ENCODE results near the gene SSU72. TPM values are rescaled to one million over a fixed set of nuclear protein-coding genes. Genes with fewer than 3 reads are reported as not detected.

SSU72 gene
- total RNA-seq, 1 experiment from 2014 or later, result 96.2 TPM

DNA sequence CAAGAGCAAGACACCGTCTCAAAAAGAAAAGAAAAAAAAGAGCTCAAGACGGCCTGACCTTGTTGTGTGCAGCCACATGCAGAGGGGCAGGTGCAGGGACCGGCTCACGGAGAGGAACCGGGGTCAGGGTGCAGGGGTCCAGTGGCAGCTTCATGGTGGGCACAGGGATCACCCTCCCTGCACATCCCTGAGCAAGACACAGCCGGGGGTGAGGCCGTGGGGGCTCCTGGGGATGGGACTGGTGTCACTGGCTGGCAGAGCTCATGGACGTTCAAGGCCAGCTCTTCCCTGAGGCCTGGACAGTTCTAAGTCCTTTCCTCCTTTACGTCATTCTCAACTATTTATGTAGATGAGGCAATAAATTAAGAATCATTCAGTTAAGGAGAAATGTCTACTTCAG, 27.7 kb downstream of the SSU72 start:
- H3K9me3 Mint-ChIP-seq (ENCODE audit: unreplicated experiment), result no peaks in the 10 kb centered on the region
- no peaks in the 10 kb centered on the region for H3K27me3 Mint-ChIP-seq (ENCODE audit: insufficient read depth, unreplicated experiment)
- ChIA-PET POLR2A (no interaction called here), CTCF (interaction anchor here (0.6 kb wide), 1 partner anchor 132 kb away, joined by 3 read pairs; no protein-coding TSS in a partner anchor)
- BruUV-seq (replicated peaks), result no TSS peak
- Histone ChIP-seq H3K9me3 (no peaks in the 10 kb centered on the region), H3K4me1 (no peaks in the 10 kb centered on the region), H3K4me3 (ENCODE audit: low read depth, low read length) (no peak overlapping the region), H3K27me3 (replicated peaks; ENCODE audit: control insufficient read depth, insufficient read depth, low read length) (no peaks in the 10 kb centered on the region), H3K36me3 (ENCODE audit: control insufficient read depth, insufficient read depth, low read length) (no peaks in the 10 kb centered on the region; the same call in 1 of the 2 replicates)
- no peaks in the 10 kb centered on the region for H3K4me1 Mint-ChIP-seq (ENCODE audit: low read depth, unreplicated experiment)
- no peak overlapping the region for H3K27ac Mint-ChIP-seq (ENCODE audit: unreplicated experiment)
- TF ChIP-seq CTCF (IDR thresholded peaks at IDR 0.05; ENCODE audit: insufficient read depth in 1 of 2, low read depth in 1 of 2, low read length in 1 of 2, severe bottlenecking in 1 of 2, unreplicated experiment in 1 of 2), result no peak
- intact Hi-C loops (cut with micrococcal nuclease; ENCODE audit: unreplicated experiment), result no loop called here
- no peak overlapping the region for H3K4me3 Mint-ChIP-seq (ENCODE audit: unreplicated experiment)
- H3K36me3 Mint-ChIP-seq (ENCODE audit: insufficient read depth, unreplicated experiment), result peaks cover 28% of the 10 kb centered on the region
- no peak for DNase-seq

DNA sequence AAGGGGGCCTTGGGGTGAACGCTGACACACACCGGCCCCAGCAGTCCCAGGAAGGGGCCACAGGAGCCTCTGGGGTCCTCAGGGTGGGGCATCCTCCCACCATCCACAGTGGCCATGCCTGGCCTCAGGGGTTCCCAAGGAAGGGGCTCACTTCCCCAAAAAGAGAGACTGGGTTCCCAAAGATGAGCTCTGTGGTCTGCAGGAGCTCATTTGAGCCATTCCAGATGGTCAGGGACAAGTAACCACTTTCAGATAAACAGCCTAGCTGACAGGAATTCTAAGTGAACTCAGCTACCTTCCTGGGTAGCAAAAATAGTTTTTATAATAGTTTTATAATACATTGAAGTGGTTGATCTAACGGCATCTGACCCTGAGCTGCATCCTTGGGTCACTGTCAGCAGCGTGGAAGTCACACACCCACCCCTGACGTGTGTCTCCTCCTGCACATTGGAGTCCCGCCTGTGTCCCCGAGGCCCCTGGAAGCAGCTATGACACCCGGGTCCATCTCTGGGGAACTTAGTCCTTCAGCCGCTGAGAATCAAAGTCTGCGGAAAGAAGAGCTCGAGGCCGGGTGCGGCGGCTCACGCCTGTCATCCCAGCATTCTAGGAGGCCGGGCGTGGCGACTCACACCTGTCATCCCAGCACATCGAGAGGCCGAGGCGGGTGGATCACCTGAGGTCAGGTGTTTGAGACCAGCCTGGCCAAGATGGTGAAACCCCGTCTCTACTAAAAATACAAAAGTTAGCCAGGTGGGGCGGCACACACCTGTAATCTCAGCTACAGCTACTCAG, 28.5 kb downstream of the SSU72 start:
- Mint-ChIP-seq H3K9me3 (ENCODE audit: unreplicated experiment) (no peaks in the 10 kb centered on the region), H3K4me3 (ENCODE audit: unreplicated experiment) (no peak overlapping the region), H3K36me3 (ENCODE audit: insufficient read depth, unreplicated experiment) (peaks cover 27% of the 10 kb centered on the region), H3K4me1 (ENCODE audit: low read depth, unreplicated experiment) (no peaks in the 10 kb centered on the region), H3K27ac (ENCODE audit: unreplicated experiment) (no peak overlapping the region), H3K27me3 (ENCODE audit: insufficient read depth, unreplicated experiment) (no peaks in the 10 kb centered on the region)
- intact Hi-C loops (cut with micrococcal nuclease; ENCODE audit: unreplicated experiment), result no loop called here
- Histone ChIP-seq H3K4me3 (ENCODE audit: low read depth, low read length) (no peak overlapping the region), H3K27me3 (replicated peaks; ENCODE audit: control insufficient read depth, insufficient read depth, low read length) (no peaks in the 10 kb centered on the region), H3K36me3 (ENCODE audit: control insufficient read depth, insufficient read depth, low read length) (no peaks in the 10 kb centered on the region; the same call in 1 of the 2 replicates), H3K9me3 (no peaks in the 10 kb centered on the region), H3K4me1 (no peaks in the 10 kb centered on the region)
- BruUV-seq (replicated peaks), result no TSS peak
- ChIA-PET CTCF (interaction anchor here (1.1 kb wide), 1 partner anchor 171 kb away, joined by 6 read pairs; the partner anchor contains the start of gene AURKAIP1), POLR2A (no interaction called here)
- TF ChIP-seq CTCF (IDR thresholded peaks at IDR 0.05; ENCODE audit: insufficient read depth in 1 of 2, low read depth in 1 of 2, low read length in 1 of 2, severe bottlenecking in 1 of 2, unreplicated experiment in 1 of 2), result no peak
- DNase-seq, result no peak

DNA sequence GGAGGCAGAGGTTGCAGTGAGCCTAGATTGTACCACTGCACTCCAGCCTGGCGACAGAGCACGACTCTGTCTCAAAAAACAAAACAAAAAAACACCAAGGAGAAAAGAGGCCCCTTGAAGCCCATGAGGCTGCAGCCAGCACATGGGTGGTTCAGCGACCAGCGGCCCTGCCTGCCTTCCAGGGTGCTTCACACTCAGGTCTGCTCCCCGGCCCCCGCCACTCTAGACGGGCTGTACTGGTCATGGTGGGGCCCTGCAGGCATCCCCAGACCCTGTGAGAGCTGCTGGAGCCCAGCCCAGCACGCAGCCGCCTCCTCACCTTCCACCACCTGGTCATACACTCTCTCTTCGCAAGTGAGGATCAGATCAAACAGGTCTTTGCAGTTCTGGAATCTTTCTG, 30.1 kb downstream of the SSU72 start:
- intact Hi-C loops (cut with micrococcal nuclease; ENCODE audit: unreplicated experiment), result no loop called here
- Mint-ChIP-seq H3K9me3 (ENCODE audit: unreplicated experiment) (no peaks in the 10 kb centered on the region), H3K27me3 (ENCODE audit: insufficient read depth, unreplicated experiment) (no peaks in the 10 kb centered on the region), H3K36me3 (ENCODE audit: insufficient read depth, unreplicated experiment) (peaks cover 22% of the 10 kb centered on the region), H3K27ac (ENCODE audit: unreplicated experiment) (no peak overlapping the region), H3K4me1 (ENCODE audit: low read depth, unreplicated experiment) (no peaks in the 10 kb centered on the region), H3K4me3 (ENCODE audit: unreplicated experiment) (no peak overlapping the region)
- no peak for TF ChIP-seq CTCF (IDR thresholded peaks at IDR 0.05; ENCODE audit: insufficient read depth in 1 of 2, low read depth in 1 of 2, low read length in 1 of 2, severe bottlenecking in 1 of 2, unreplicated experiment in 1 of 2)
- H3K4me1 ChIP-seq, result no peaks in the 10 kb centered on the region
- H3K36me3 ChIP-seq (ENCODE audit: control insufficient read depth, insufficient read depth, low read length), result no peaks in the 10 kb centered on the region; the same call in 1 of the 2 replicates
- no TSS peak for BruUV-seq (replicated peaks)
- CTCF ChIA-PET, result no interaction called here
- POLR2A ChIA-PET, result no interaction called here
- no peak overlapping the region for H3K4me3 ChIP-seq (ENCODE audit: low read depth, low read length)
- H3K27me3 ChIP-seq (replicated peaks; ENCODE audit: control insufficient read depth, insufficient read depth, low read length), result no peaks in the 10 kb centered on the region
- no peak for DNase-seq
- no peaks in the 10 kb centered on the region for H3K9me3 ChIP-seq

Measured in Caco-2 (cell line).